A673 (cell line): ENCODE measurements around the gene SRP68. TPM values are rescaled to one million over a fixed set of nuclear protein-coding genes. Genes with fewer than 3 reads are reported as not detected.

Source experiments
- BruUV-seq: library from RNA; stranded (reverse); fragments of 400-500 nt; replicated peaks from 2 replicates; lab custom pipeline; 2021; lab: Mats Ljungman, UMichigan
- CTCF ChIA-PET: fragments of 300-600 bp; sonication (Branson Sonifier 250); formaldehyde crosslinking; loops from one replicate; lab custom pipeline; 2022; ENCODE audit warnings: antibody characterized with exemption; lab: Charles Lee
- POLR2A ChIA-PET: fragments of 300-600 bp; sonication (Branson Sonifier 250); formaldehyde crosslinking; loops from one replicate; lab custom pipeline; 2022; ENCODE audit warnings: antibody characterized with exemption; ENCODE audit not compliant: low non-redundant PET; lab: Charles Lee
- DNase-seq: peaks from one replicate; pipeline ENCODE4 v3.0.0-alpha.2; 2015; ENCODE audit warnings: low spot score
- H3K27ac ChIP-seq: fragments of 200-600 bp; sonication (generic); 2 replicates; pipeline ENCODE4 v1.5.1; 2016; ENCODE audit warnings: mixed run types, low read depth, mild to moderate bottlenecking, mixed read lengths, antibody characterized with exemption, low read length; ENCODE audit not compliant: poor library complexity, severe bottlenecking
- H3K27me3 ChIP-seq: fragments of 200-600 bp; sonication (generic); replicated peaks from 2 replicates; pipeline ENCODE4 v1.6.1; 2017; ENCODE audit warnings: mixed run types, low read depth, mild to moderate bottlenecking, mixed read lengths, antibody characterized with exemption, low read length; ENCODE audit not compliant: insufficient read depth, poor library complexity
- H3K36me3 ChIP-seq: fragments of 200-600 bp; sonication (generic); 2 replicates; pipeline ENCODE4 v1.6.1; 2016; ENCODE audit warnings: mixed run types, mild to moderate bottlenecking, mixed read lengths, antibody characterized with exemption, low read length; ENCODE audit not compliant: insufficient read depth, poor library complexity, severe bottlenecking
- H3K4me1 ChIP-seq: fragments of 200-600 bp; sonication (generic); 2 replicates; pipeline ENCODE4 v1.6.1; 2017; ENCODE audit warnings: mixed run types, mild to moderate bottlenecking, mixed read lengths, antibody characterized with exemption, low read length; ENCODE audit not compliant: insufficient read depth, poor library complexity, severe bottlenecking
- H3K4me3 ChIP-seq: fragments of 200-600 bp; sonication (generic); 2 replicates; pipeline ENCODE4 v1.5.1; 2016; ENCODE audit warnings: low read depth, mixed run types, mild to moderate bottlenecking, mixed read lengths, low read length; ENCODE audit not compliant: poor library complexity, severe bottlenecking
- H3K9me3 ChIP-seq: fragments of 200-600 bp; sonication (generic); 2 replicates; pipeline ENCODE4 v1.6.1; 2016; ENCODE audit warnings: mixed run types, low read depth, mild to moderate bottlenecking, mixed read lengths, antibody characterized with exemption, low read length; ENCODE audit not compliant: poor library complexity, severe bottlenecking
- EZH2 ChIP-seq: fragments of 200-600 bp; sonication (generic); IDR thresholded peaks from 2 replicates; pipeline ENCODE4 v1.6.1; 2017; ENCODE audit warnings: borderline replicate concordance, low read depth, mild to moderate bottlenecking, mixed read lengths, antibody characterized with exemption, low read length; ENCODE audit not compliant: poor library complexity, severe bottlenecking
- intact Hi-C: fragments of 100-400 bp; cut with micrococcal nuclease; formaldehyde crosslinking; loops from one replicate; pipeline ENCODE4 v1.10.0; 2022; ENCODE audit not compliant: unreplicated experiment
- microRNA-seq: library from miRNA; unstranded; fragments of <30 nt; microRNA quantifications from one replicate; pipeline ENCODE4 v1.2.0, GENCODE V29; 2021
- total RNA-seq: library from RNA; stranded (reverse); gene quantifications from 2 replicates; pipeline ENCODE4 v1.2.3, GENCODE V29; 2021
- TF ChIP-seq, protein P1 (sequence below): fragments of 300-800, 200-600 bp; sonication (generic); conservative IDR thresholded peaks from 2 replicates; pipeline ENCODE4 v1.5.1; 2017; ENCODE audit warnings: low read depth, mild to moderate bottlenecking, antibody characterized with exemption, low read length, moderate library complexity, mixed read lengths

Gene SRP68
- total RNA-seq, 1 experiment from 2014 or later: 96.4 TPM

GRCh38 chr17:75995385-75995925, 76.9 kb downstream of the SRP68 start:
- H3K4me1 ChIP-seq: no peaks in the 10 kb centered on the region
- H3K9me3 ChIP-seq: no peaks in the 10 kb centered on the region
- no peak overlapping the region for H3K4me3 ChIP-seq
- H3K27me3 ChIP-seq: no peaks in the 10 kb centered on the region
- TF ChIP-seq EZH2: no peak
- TF ChIP-seq, protein P1, sequence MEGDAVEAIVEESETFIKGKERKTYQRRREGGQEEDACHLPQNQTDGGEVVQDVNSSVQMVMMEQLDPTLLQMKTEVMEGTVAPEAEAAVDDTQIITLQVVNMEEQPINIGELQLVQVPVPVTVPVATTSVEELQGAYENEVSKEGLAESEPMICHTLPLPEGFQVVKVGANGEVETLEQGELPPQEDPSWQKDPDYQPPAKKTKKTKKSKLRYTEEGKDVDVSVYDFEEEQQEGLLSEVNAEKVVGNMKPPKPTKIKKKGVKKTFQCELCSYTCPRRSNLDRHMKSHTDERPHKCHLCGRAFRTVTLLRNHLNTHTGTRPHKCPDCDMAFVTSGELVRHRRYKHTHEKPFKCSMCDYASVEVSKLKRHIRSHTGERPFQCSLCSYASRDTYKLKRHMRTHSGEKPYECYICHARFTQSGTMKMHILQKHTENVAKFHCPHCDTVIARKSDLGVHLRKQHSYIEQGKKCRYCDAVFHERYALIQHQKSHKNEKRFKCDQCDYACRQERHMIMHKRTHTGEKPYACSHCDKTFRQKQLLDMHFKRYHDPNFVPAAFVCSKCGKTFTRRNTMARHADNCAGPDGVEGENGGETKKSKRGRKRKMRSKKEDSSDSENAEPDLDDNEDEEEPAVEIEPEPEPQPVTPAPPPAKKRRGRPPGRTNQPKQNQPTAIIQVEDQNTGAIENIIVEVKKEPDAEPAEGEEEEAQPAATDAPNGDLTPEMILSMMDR: no peak
- DNase-seq: no peak
- BruUV-seq: no TSS peak
- H3K36me3 ChIP-seq: peaks cover 6% of the 10 kb centered on the region
- ChIA-PET POLR2A (no interaction called here), CTCF (no interaction called here)
- no peak overlapping the region for H3K27ac ChIP-seq
- intact Hi-C loops: no loop called here

DNA sequence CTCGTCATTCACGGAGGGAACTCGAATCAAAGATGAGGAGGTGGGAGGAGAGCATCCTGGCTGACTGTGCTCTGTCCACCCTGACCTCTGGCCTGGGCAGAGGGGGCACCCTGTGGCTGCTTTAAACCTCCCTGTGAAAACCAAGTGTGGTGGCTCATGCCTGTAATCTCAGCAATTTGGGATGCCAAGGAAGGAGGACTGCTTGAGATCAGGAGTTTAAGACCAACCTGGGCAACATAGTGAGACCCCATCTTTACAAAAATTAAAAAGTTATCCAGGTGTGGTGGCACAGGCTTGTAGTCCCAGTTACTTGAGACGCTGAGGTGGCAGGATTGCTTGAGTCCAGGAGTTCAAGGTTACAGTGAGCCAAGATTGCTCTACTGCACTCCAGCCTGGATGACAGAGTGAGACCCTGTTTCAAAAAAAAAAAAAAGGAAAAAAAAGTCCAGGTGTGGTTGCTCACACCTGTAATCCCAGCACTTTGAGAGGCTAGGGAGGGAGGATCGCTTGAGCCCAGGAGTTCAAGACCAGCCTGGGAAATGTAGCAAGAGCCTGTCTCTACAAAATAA, 77.4 kb downstream of the SRP68 start:
- no peak overlapping the region for H3K27ac ChIP-seq
- intact Hi-C loops: no loop called here
- BruUV-seq: no TSS peak
- DNase-seq: no peak
- no peaks in the 10 kb centered on the region for H3K9me3 ChIP-seq
- H3K4me1 ChIP-seq: no peaks in the 10 kb centered on the region
- CTCF ChIA-PET: no interaction called here
- H3K36me3 ChIP-seq: peaks cover 6% of the 10 kb centered on the region
- POLR2A ChIA-PET: no interaction called here
- no peak for TF ChIP-seq EZH2
- TF ChIP-seq, protein P1: no peak
- no peaks in the 10 kb centered on the region for H3K27me3 ChIP-seq
- H3K4me3 ChIP-seq: no peak overlapping the region

DNA sequence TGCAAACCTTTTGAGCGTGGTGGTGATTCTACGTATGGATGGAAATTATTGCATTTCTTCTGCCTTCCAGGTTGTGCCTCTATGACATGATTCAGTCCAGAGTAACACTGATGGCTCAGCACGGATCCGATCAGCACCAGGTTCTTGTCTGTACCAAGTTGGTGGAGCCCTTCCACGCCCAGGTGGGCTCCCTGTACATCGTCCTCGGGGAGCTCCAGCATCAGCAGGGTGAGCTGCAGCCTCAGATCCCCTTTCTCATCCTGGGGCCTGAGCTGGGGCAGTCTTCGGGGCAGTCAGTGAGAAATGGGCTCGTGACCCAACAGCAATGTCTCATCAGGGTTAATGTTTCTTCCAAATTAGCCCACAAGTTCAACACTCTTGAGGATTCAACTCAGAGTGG, 80.9 kb downstream of the SRP68 start:
- no peak for DNase-seq
- no peak overlapping the region for H3K27ac ChIP-seq
- no peaks in the 10 kb centered on the region for H3K9me3 ChIP-seq
- POLR2A ChIA-PET: interaction anchor here (0.6 kb wide), 1 partner anchor 89 kb away, joined by 3 read pairs; no protein-coding TSS in a partner anchor
- no TSS peak for BruUV-seq
- TF ChIP-seq EZH2: no peak
- TF ChIP-seq, protein P1: no peak
- H3K4me1 ChIP-seq: no peaks in the 10 kb centered on the region
- no peak overlapping the region for H3K4me3 ChIP-seq
- H3K27me3 ChIP-seq: no peaks in the 10 kb centered on the region
- intact Hi-C loops: no loop called here
- peaks cover 6% of the 10 kb centered on the region for H3K36me3 ChIP-seq
- CTCF ChIA-PET: no interaction called here

Small RNA genes lying within 50 kb of the gene (microRNA-seq; reads per million reads assigned to microRNA genes)
- 15.9 reads per million, percentile 39 among the genes with 10 or more reads in this experiment for gene MIR6868

Other genes with a start within 250 kb of the SRP68 start
- 0.37 and 2.2 TPM in 2 replicates for gene UNC13D, start 228.1 kb downstream of the SRP68 start, total RNA-seq
- gene WBP2, start 217.2 kb downstream of the SRP68 start, total RNA-seq: 70.3 and 87.5 TPM in 2 replicates
- gene TRIM47, start 193.9 kb downstream of the SRP68 start, total RNA-seq: 0.46 and 0.95 TPM in 2 replicates
- 46.1 and 47.9 TPM in 2 replicates for gene TRIM65, start 175.6 kb downstream of the SRP68 start, total RNA-seq
- gene MRPL38, start 167.6 kb downstream of the SRP68 start, total RNA-seq: 166 and 167 TPM in 2 replicates
- gene FBF1, start 131.5 kb downstream of the SRP68 start, total RNA-seq: 34.4 and 35.6 TPM in 2 replicates
- gene ACOX1, start 93.4 kb downstream of the SRP68 start, total RNA-seq: 35.0 and 39.5 TPM in 2 replicates
- 13.3 and 16.2 TPM in 2 replicates for gene TEN1, start 93.3 kb downstream of the SRP68 start, total RNA-seq
- gene CDK3, start 71.7 kb downstream of the SRP68 start, total RNA-seq: 8.5 and 10.0 TPM in 2 replicates
- 0.15 and 0.21 TPM in 2 replicates for gene EVPL, start 45.2 kb downstream of the SRP68 start, total RNA-seq
- gene GALR2, start 2.3 kb upstream of the SRP68 start, total RNA-seq: not detected in 2 replicates
- gene ZACN, start 6.7 kb upstream of the SRP68 start, total RNA-seq: not detected in 2 replicates
- gene EXOC7, start 31.3 kb upstream of the SRP68 start, total RNA-seq: 115 and 117 TPM in 2 replicates
- 0.17 and 0.20 TPM in 2 replicates for gene FOXJ1, start 68.7 kb upstream of the SRP68 start, total RNA-seq
- gene RNF157, start 168.0 kb upstream of the SRP68 start, total RNA-seq: 0.56 and 0.70 TPM in 2 replicates
- gene UBALD2, start 192.8 kb upstream of the SRP68 start, total RNA-seq: 45.7 and 46.5 TPM in 2 replicates
- gene QRICH2, start 235.8 kb upstream of the SRP68 start, total RNA-seq: 3.3 and 4.3 TPM in 2 replicates